ENCODE data around the gene ABCB11.

DNA sequence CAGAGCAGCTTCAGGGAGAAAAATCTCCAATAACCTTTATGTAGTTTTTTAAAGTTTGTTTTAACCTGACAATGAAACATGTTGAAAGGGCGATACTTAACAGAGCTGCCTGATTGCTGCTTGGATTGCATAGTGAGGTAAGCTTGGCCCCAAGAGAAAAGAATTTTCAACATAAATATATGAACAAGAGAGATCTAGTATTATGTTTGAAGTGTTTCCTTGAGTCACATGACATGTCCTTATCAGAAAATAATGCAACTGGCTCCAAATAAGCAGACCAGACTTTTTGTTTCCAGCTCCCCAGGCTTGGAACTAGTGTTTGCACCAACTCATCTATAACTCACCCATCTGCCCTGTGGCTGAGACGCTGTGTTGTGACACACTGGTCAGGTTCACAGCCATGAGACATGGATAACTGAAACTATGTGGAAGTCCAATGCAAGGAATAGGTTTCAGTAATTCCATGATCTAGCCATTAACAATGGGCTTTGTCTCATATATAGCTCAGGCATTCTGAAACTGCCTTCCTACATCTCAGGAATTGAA, 44.7 kb downstream of the ABCB11 start:
- TF ChIP-seq, protein P1, sequence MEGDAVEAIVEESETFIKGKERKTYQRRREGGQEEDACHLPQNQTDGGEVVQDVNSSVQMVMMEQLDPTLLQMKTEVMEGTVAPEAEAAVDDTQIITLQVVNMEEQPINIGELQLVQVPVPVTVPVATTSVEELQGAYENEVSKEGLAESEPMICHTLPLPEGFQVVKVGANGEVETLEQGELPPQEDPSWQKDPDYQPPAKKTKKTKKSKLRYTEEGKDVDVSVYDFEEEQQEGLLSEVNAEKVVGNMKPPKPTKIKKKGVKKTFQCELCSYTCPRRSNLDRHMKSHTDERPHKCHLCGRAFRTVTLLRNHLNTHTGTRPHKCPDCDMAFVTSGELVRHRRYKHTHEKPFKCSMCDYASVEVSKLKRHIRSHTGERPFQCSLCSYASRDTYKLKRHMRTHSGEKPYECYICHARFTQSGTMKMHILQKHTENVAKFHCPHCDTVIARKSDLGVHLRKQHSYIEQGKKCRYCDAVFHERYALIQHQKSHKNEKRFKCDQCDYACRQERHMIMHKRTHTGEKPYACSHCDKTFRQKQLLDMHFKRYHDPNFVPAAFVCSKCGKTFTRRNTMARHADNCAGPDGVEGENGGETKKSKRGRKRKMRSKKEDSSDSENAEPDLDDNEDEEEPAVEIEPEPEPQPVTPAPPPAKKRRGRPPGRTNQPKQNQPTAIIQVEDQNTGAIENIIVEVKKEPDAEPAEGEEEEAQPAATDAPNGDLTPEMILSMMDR (IDR thresholded peaks at IDR 0.05; ENCODE audit: low read depth, low read length, missing input control), result no peak
- TF ChIP-seq NR2F2 (IDR thresholded peaks at IDR 0.05) (no peak), GABPA (IDR thresholded peaks at IDR 0.05 in 1 of 2, conservative IDR thresholded peaks at IDR 0.05 in 1 of 2) (no peak), EGR1 (IDR thresholded peaks at IDR 0.05; ENCODE audit: low read depth in 2 of 2) (no peak), YY1 (IDR thresholded peaks at IDR 0.05) (no peak)
